Stimulated activated naive B cell treated with anti-CD40 and anti-IgM and Interleukin-4, amounts not matched to agents 10 μg/mL and 1 μg/mL and 100 μg/mL, for 72 hours (primary cell): ENCODE results near the gene MON2.
"Not testable (repeated sequence)": the region's sequence is repeated elsewhere in the genome, so short reads cannot be mapped to it uniquely, and the experiment has no call there.

Experiments
- ATAC-seq, 2 donors: fragments of 150-1000 bp; cut with Tn5 transposase; replicated peaks; 2 replicates each; pipeline ENCODE4 v1.10.0; 2021; ENCODE audit warnings: moderate library complexity in 1 of 2
- DNase-seq: peaks from one replicate; pipeline ENCODE4 v3.0.0; 2021
- H3K27ac Mint-ChIP-seq: one replicate; pipeline ENCODE4 v1.8.0; 2022; ENCODE audit warnings: mild to moderate bottlenecking, mixed read lengths
- H3K27me3 Mint-ChIP-seq, 2 donors: one replicate each; pipeline ENCODE4 v1.8.0; 2022; ENCODE audit warnings: mixed read lengths in 2 of 2
- H3K36me3 Mint-ChIP-seq, 2 donors: one replicate each; pipeline ENCODE4 v1.8.0; 2022; ENCODE audit warnings: mixed read lengths in 2 of 2, mild to moderate bottlenecking in 1 of 2
- H3K4me1 Mint-ChIP-seq, 2 donors: one replicate each; pipeline ENCODE4 v1.8.0; 2022; ENCODE audit warnings: mixed read lengths in 2 of 2, mild to moderate bottlenecking in 1 of 2
- H3K4me3 Mint-ChIP-seq, 2 donors: one replicate each; pipeline ENCODE4 v1.8.0; 2022; ENCODE audit warnings: mild to moderate bottlenecking in 2 of 2, mixed read lengths in 2 of 2, moderate library complexity in 1 of 2
- H3K9me3 Mint-ChIP-seq, 2 donors: one replicate each; pipeline ENCODE4 v1.8.0; 2022; ENCODE audit warnings: mixed read lengths in 2 of 2, mild to moderate bottlenecking in 1 of 2

Gene MON2

DNA sequence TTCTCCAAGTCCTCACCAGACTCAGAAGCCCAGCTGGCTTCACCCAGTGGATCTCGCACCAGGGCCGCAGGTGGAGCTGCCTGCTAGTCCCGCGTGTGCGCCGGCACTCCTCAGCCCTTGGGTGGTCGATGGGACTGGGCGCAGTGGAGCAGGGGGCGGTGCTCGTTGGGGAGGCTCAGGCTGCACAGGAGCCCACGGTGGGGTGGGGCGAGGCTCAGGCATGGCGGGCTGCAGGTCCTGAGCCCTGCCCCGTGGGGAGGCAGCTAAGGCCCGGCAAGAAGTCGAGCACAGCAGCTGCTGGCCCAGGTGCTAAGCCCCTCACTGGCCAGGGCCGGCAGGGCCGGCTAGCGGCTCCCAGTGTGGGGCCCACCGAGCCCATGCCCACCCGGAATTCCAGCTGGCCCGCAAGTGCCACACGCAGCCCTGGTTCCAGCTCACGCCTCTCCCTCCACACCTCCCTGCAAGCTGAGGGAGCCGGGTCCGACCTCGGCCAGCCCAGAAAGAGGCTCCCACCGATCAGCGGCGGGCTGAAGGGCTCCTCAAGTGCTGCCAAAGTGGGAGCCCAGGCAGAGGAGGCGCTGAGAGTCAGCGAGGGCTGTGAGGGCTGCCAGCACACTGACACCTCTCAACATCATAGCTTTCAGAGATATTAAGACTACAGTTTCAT, 5.3 kb upstream of the MON2 start:
- H3K9me3 Mint-ChIP-seq, H3K4me1 Mint-ChIP-seq, H3K36me3 Mint-ChIP-seq, H3K27ac Mint-ChIP-seq, H3K27me3 Mint-ChIP-seq, ATAC-seq, DNase-seq, H3K4me3 Mint-ChIP-seq: not testable (repeated sequence)

DNA sequence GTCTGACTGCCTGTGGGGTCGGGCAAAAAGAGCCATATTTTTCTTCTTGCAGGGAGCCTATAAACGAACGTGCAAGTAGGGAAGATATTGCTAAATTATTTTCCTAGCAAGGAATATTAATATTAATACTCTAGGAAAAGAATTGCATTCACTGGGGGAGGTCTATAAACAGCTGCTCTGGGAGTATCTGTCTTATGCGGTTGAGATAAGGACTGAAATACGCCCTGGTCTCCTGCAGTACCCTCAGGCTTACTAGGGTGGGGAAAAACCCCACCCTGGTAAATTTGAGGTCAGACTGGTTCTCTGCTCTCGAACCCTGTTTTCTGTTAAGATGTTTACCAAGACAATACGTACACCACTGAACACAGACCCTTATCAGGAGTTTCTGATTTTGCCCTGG, 3.4 kb upstream of the MON2 start:
- H3K27me3 Mint-ChIP-seq, ATAC-seq, DNase-seq, H3K4me3 Mint-ChIP-seq, H3K27ac Mint-ChIP-seq, H3K9me3 Mint-ChIP-seq, H3K36me3 Mint-ChIP-seq: not testable (repeated sequence)
- H3K4me1 Mint-ChIP-seq, result peaks cover 9 to 12% of the 10 kb centered on the region in 2 donors

DNA sequence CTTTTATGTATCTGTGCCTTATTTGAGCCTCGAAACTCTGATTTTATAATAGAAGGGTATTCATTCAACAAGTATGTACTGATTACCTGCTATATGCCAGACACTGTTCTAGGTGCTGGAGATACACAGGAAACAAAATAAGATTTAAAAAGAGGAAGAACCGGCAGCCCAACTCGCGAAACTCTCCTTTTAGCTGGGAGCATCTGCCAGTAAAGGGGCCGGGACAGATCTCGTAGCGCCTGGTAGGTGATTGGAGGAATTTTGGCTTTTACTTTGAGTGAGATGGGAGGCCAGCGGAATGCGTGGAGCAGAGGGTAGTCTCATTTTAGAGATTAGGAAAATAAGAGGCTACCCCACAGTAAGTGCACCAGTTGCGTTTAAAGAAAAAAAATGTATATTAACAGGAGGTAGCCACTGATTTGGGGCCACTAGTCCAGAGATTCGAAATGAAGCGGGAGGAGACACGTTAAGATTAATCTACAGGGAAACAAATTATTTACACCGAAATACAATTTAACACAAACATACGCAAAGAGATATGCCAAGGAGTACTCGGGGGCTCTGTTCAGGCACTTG, 520 bp upstream of the MON2 start:
- Mint-ChIP-seq H3K9me3 (peaks cover 5 to 8% of the 10 kb centered on the region in 2 donors), H3K4me1 (peaks cover 9 to 12% of the 10 kb centered on the region in 2 donors), H3K4me3 (peak overlapping the region; percentile 88 to 98), H3K27ac (peak overlapping the region; percentile 99), H3K36me3 (no peaks in the 10 kb centered on the region), H3K27me3 (no peaks in the 10 kb centered on the region)
- DNase-seq (peak; percentile 29), ATAC-seq (peak; percentile 57 to 60)

DNA sequence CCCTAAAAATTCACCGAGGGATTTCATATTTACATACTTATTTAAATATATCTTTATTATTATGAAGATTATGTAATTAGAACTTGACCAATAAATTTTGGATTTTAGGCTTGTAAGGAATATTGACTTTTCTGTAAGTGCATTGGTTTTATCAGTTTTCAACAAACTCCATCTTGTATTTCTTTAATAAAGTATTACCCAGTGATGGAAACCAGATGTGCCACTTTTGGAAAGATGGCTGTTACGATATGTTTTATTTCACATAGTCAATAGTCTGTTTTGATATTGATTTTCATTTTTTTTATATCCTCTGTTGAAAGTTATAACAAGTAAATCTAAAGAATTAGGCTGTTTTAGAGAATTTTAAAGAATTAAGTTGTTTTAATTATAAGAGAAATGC, 1.8 kb downstream of the MON2 start:
- Mint-ChIP-seq H3K27me3 (no peaks in the 10 kb centered on the region), H3K4me1 (peaks cover 9 to 15% of the 10 kb centered on the region in 2 donors), H3K4me3 (no peak overlapping the region), H3K27ac (no peak overlapping the region), H3K9me3 (peaks cover 3 to 4% of the 10 kb centered on the region in 2 donors), H3K36me3 (peaks cover 1 to 2% of the 10 kb centered on the region in 2 donors)
- ATAC-seq, result no peak
- no peak for DNase-seq

DNA sequence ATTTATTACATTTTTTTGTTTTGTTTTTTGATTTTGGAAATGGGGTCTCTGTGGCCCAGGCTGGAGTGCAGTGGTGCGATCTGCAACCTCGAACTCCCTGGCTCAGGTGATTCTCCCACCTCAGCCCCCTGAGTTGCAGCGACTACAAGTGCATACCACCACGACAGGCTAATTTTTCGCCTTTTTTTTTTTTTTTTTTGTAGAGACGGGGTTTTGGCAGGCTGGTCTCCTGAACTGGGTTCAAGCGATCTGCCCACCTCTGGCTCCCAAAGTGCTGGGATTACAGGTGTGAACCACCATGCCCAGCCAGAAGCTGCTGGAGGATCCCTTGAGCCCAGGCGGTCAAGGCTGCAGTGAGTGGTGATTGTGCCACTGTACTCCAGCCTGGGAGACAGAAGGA, 2.3 kb downstream of the MON2 start:
- no peaks in the 10 kb centered on the region for H3K27me3 Mint-ChIP-seq
- no peaks in the 10 kb centered on the region for H3K9me3 Mint-ChIP-seq
- ATAC-seq, result no peak
- peaks cover 7% of the 10 kb centered on the region in 2 donors for H3K36me3 Mint-ChIP-seq
- H3K4me1 Mint-ChIP-seq, result peaks cover 11 to 20% of the 10 kb centered on the region in 2 donors
- H3K27ac Mint-ChIP-seq, result no peak overlapping the region
- H3K4me3 Mint-ChIP-seq, result peak overlapping the region in 1 of 2 donors; percentile 3
- no peak for DNase-seq

DNA sequence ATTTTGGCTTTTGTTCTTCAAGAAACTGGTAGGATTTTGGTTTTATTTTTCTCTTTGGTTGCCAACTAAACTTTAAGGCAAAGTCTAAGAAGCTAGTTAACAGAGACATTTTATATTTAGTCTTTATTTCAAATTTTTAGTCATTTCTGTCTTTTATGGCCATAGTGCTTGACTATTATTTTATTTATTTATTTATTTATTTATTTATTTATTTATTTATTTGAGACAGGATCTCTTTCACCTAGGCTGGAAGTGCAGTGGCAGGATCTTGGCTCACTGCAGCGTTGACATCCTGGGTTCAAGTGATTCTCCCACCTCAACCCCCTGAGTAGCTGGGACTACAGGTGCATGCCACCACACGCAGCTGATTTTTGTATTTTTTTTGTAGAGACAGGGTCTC, 3.1 kb downstream of the MON2 start:
- no peak for ATAC-seq
- DNase-seq, result no peak
- H3K9me3 Mint-ChIP-seq, result no peaks in the 10 kb centered on the region
- H3K4me1 Mint-ChIP-seq, result peaks cover 12 to 28% of the 10 kb centered on the region in 2 donors
- peaks cover 9 to 10% of the 10 kb centered on the region in 2 donors for H3K36me3 Mint-ChIP-seq
- H3K4me3 Mint-ChIP-seq, result no peak overlapping the region
- no peaks in the 10 kb centered on the region for H3K27me3 Mint-ChIP-seq
- no peak overlapping the region for H3K27ac Mint-ChIP-seq

DNA sequence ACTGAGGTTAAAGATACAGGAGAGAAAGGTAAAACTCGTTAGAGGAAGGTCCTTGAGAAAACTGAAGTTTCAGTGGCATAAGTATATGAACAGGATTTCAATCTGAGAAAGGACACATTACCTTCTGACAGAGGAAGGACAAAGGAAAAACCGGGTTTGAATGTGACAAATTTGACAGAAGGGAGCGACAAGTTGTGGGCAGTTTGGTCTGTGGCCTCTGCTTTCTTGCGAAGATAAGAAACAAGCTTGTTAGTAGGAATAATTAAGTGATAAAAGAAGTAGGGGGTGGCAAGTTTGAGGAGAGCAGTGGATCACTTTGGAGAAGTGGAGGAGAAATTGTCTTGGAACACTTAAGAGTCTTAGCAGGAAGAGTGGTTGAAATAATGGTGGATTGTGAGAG, 5.1 kb downstream of the MON2 start:
- Mint-ChIP-seq H3K27ac (no peak overlapping the region), H3K9me3 (no peaks in the 10 kb centered on the region), H3K36me3 (peaks cover 11 to 12% of the 10 kb centered on the region in 2 donors), H3K27me3 (no peaks in the 10 kb centered on the region), H3K4me3 (no peak overlapping the region), H3K4me1 (peaks cover 11 to 27% of the 10 kb centered on the region in 2 donors)
- DNase-seq (no peak), ATAC-seq (no peak)

DNA sequence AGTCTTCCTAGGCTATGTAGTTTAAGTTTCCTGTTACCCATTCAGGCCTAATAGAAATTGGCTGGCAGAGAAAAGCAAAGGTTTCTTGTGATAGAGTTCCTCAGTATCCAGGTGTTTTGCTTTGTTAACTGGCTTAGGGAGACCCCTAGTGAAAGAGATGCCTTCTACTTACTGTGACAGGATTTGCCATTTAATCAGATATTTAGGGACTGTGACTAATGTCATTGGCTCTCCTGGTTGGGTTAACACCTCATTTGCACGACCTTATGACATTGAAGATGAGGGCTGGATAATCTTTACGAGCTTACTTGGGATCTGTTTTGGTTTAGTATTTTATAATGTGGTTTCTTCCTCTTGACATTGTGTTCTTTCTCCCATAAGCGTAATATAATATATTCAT, 5.8 kb downstream of the MON2 start:
- H3K27ac Mint-ChIP-seq, result no peak overlapping the region
- DNase-seq, result no peak
- no peak for ATAC-seq
- H3K4me3 Mint-ChIP-seq, result no peak overlapping the region
- no peaks in the 10 kb centered on the region for H3K9me3 Mint-ChIP-seq
- peaks cover 12 to 14% of the 10 kb centered on the region in 2 donors for H3K36me3 Mint-ChIP-seq
- H3K27me3 Mint-ChIP-seq, result no peaks in the 10 kb centered on the region
- H3K4me1 Mint-ChIP-seq, result peaks cover 11 to 26% of the 10 kb centered on the region in 2 donors

DNA sequence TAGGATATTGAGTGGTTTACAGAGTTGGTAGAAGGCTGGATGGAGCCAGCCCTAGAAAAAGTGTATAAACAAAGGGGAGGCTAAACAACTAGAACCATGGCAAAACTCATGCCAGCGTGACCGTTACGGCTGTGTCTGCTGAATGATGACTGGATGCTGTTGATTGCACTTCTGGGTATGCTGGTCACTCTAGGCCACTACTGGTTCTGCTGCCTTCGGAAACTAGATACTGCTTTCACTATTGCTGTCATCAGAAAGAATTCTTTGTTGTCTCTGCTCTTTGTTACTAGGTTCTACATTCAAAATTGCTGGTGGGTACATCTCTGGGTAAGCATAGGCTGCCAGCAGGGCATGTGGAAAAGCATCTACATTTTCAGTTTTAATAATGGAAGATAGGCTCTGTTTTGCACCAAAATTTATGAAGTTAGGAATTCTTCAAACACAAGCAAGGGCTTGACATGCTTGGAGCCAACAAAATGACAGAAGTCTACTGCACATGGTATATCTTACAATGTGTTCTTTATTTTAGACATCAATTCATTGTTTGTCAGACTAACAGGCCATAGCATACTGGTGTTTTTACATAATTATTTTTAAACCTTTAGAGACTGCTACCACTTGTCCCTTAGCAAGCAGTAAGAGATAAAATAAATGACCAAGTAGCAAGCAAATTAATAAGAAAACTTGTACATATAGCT, 15.4 kb downstream of the MON2 start:
- Mint-ChIP-seq H3K4me3 (no peak overlapping the region), H3K36me3 (peaks cover 35% of the 10 kb centered on the region in 2 donors), H3K27ac (no peak overlapping the region), H3K9me3 (no peaks in the 10 kb centered on the region), H3K4me1 (peaks cover 20 to 21% of the 10 kb centered on the region in 2 donors), H3K27me3 (no peaks in the 10 kb centered on the region)
- DNase-seq, result no peak
- no peak for ATAC-seq

DNA sequence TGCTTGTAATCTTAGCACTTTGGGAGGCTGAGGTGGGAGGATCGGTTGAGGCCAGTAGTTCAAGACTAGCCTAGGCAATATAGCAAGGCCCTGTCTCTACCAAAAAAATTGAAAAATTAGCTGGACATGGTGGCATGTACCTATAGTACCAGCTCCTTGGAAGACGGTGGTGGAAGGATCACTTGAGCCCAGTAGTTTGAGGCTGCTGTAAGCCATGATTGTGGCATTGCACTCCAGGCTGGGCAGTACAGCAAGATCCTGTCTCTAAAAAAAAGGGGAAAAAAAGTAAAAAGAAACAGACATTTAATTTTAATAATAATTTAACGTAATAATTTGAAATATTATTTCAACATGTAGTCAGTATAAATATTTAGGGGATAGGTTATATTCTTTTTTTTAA, 16.1 kb downstream of the MON2 start:
- Mint-ChIP-seq H3K4me1 (peaks cover 17 to 18% of the 10 kb centered on the region in 2 donors), H3K36me3 (peaks cover 29 to 33% of the 10 kb centered on the region in 2 donors), H3K27ac (no peak overlapping the region), H3K9me3 (no peaks in the 10 kb centered on the region), H3K4me3 (no peak overlapping the region), H3K27me3 (no peaks in the 10 kb centered on the region)
- ATAC-seq (no peak), DNase-seq (no peak)

DNA sequence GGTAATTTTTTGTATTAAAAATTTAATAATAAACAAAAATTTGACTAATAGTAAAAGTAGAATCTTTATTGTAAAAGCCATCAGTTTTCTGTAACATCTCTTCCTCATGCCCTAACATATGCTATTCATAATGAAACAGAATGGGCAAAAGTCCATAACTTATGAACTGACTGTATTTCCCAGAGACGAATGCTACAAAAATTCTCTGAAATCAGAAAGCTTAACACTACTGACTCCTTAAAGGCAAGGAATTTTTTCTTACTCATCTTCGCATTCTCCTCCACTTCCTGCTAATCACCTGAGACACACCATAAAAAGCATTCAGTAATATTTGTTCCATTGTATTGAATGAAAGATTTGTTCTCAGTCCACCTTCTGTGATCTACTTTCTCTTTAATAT, 17.6 kb downstream of the MON2 start:
- peaks cover 20 to 24% of the 10 kb centered on the region in 2 donors for H3K36me3 Mint-ChIP-seq
- H3K4me3 Mint-ChIP-seq, result no peak overlapping the region
- H3K27me3 Mint-ChIP-seq, result no peaks in the 10 kb centered on the region
- peaks cover 7 to 10% of the 10 kb centered on the region in 2 donors for H3K4me1 Mint-ChIP-seq
- no peak overlapping the region for H3K27ac Mint-ChIP-seq
- DNase-seq (no peak), ATAC-seq (no peak)
- no peaks in the 10 kb centered on the region for H3K9me3 Mint-ChIP-seq

DNA sequence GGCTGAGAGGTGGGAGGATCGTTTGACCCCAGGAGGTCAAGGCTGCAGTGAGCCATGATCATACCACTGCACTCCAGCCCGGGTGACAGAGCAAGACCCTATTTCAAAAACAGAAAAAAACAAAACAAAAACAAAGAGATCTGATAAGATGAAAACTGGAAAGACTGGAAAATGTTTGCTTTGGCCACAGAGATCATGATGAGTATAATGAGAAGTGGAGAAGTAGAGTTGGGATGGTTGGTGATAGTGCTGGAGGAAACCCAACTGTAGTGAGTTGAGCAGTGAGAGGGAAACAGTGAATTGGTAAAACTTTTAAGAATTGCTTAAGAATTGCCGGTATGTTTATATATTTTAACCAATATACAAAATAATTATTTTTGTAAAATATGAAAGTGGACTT, 39.2 kb downstream of the MON2 start:
- no peak overlapping the region for H3K27ac Mint-ChIP-seq
- DNase-seq (no peak), ATAC-seq (no peak)
- no peaks in the 10 kb centered on the region for H3K9me3 Mint-ChIP-seq
- H3K27me3 Mint-ChIP-seq, result no peaks in the 10 kb centered on the region
- no peak overlapping the region for H3K4me3 Mint-ChIP-seq
- H3K4me1 Mint-ChIP-seq, result no peaks in the 10 kb centered on the region
- H3K36me3 Mint-ChIP-seq, result peaks cover 46 to 62% of the 10 kb centered on the region in 2 donors

DNA sequence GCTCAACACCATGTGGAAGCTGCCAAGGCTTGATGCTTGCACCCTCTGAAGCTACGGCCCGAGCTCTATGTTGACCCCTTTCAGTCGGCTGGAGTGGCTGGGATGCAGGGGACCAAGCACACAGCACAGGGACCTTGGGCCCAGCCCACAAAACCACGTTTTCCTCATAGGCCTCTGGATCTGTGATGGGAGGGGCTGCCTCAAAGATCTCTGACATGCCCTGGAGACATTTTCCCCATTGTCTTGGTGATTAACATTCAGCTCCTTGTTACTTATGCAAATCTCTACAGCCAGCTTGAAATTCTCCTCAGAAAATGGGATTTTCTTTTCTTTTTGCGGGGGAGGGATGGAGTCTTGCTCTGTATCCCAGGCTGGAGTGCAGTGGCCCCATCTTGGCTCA, 46.3 kb downstream of the MON2 start:
- H3K9me3 Mint-ChIP-seq, result peaks cover 7 to 10% of the 10 kb centered on the region in 2 donors
- no peak overlapping the region for H3K4me3 Mint-ChIP-seq
- ATAC-seq (no peak), DNase-seq (no peak)
- H3K36me3 Mint-ChIP-seq, result peaks cover 62 to 68% of the 10 kb centered on the region in 2 donors
- H3K27me3 Mint-ChIP-seq, result no peaks in the 10 kb centered on the region
- peaks cover 3 to 4% of the 10 kb centered on the region in 2 donors for H3K4me1 Mint-ChIP-seq
- H3K27ac Mint-ChIP-seq, result no peak overlapping the region

DNA sequence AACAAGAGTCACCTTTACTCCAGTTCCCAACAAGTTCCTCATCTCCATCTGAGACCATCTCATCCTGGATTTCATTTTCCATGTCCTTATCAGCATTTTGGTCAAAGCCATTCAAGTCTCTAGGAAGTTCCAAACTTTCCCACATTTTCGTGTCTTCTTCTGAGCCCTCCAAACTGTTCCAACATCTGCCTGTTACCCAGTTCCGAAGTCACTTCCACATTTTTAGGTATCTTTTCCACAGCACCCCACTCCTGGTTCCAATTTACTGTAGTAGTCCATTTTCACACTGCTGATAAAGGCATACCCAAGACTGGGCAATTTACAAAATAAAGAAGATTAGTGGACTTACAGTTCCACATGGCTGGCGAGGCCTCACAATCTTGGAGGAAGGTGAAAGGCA, 47.5 kb downstream of the MON2 start:
- H3K9me3 Mint-ChIP-seq, result peaks cover 7 to 10% of the 10 kb centered on the region in 2 donors
- not testable (repeated sequence) for H3K27ac Mint-ChIP-seq, H3K4me3 Mint-ChIP-seq, DNase-seq, H3K27me3 Mint-ChIP-seq, ATAC-seq, H3K4me1 Mint-ChIP-seq
- H3K36me3 Mint-ChIP-seq, result peaks cover 58 to 68% of the 10 kb centered on the region in 2 donors

DNA sequence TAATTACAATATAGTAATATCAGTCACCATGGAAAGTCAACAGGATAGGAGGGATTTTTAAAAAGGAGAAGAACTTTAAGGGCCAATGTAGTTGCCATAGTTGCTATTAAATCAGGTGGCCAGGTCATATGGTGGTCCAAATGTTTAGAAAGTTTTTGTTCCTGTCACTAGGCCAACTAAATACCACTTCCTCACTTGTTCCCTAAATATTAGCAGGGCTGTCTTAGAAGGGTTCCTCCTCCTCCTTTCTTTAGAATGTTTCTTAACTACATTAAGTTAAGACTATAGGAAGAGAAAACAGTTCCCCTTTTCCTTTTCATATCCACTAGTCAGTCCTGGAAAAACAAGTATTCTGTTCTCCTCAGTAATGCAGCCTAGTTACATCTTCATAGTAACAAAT, 50.3 kb downstream of the MON2 start:
- Mint-ChIP-seq H3K27ac (no peak overlapping the region), H3K4me1 (peaks cover 4% of the 10 kb centered on the region in 2 donors), H3K9me3 (peaks cover 1 to 6% of the 10 kb centered on the region in 2 donors), H3K36me3 (peaks cover 40 to 54% of the 10 kb centered on the region in 2 donors), H3K4me3 (no peak overlapping the region), H3K27me3 (no peaks in the 10 kb centered on the region)
- no peak for ATAC-seq
- no peak for DNase-seq
